ENCODE results near the gene ADGRA1.

Gene ADGRA1

GRCh38 chr10:133157662-133158436, 70.1 kb downstream of the ADGRA1 start:
- ChIA-PET POLR2A (no interaction called here), CTCF (no interaction called here)
- DNase-seq (ENCODE audit: extremely low spot score), result no peak
- TF ChIP-seq PKNOX1 (IDR thresholded peaks at IDR 0.05) (no peak), L3MBTL2 (conservative IDR thresholded peaks at IDR 0.05) (no peak), NFRKB (IDR thresholded peaks at IDR 0.05) (no peak), SP1 (IDR thresholded peaks at IDR 0.05) (no peak)

- no peak for TF ChIP-seq ARNT (IDR thresholded peaks at IDR 0.05)
- TF ChIP-seq L3MBTL2 (conservative IDR thresholded peaks at IDR 0.05), result no peak
- no peak for TF ChIP-seq HDGF (IDR thresholded peaks at IDR 0.05; ENCODE audit: borderline replicate concordance)
- TF ChIP-seq SP1 (IDR thresholded peaks at IDR 0.05), result no peak
- no peak for TF ChIP-seq NFRKB (IDR thresholded peaks at IDR 0.05)
- no peak for TF ChIP-seq PKNOX1 (IDR thresholded peaks at IDR 0.05)
- no peak for TF ChIP-seq LEF1 (IDR thresholded peaks at IDR 0.05; ENCODE audit: borderline replicate concordance)
- no peak for TF ChIP-seq ELF4 (IDR thresholded peaks at IDR 0.05)
- TF ChIP-seq FOXA1 (IDR thresholded peaks at IDR 0.05), result no peak
- no peak for TF ChIP-seq SUZ12 (IDR thresholded peaks at IDR 0.05)
- TF ChIP-seq FOXK2 (IDR thresholded peaks at IDR 0.05), result no peak
- TF ChIP-seq FOXM1 (IDR thresholded peaks at IDR 0.05; ENCODE audit: borderline replicate concordance), result no peak
- TF ChIP-seq ZNF384 (IDR thresholded peaks at IDR 0.05), result no peak
- no peak for TF ChIP-seq TARDBP (IDR thresholded peaks at IDR 0.05)
- no peak for TF ChIP-seq CTBP1 (IDR thresholded peaks at IDR 0.05; ENCODE audit: borderline replicate concordance)
- TF ChIP-seq BHLHE40 (IDR thresholded peaks at IDR 0.05; ENCODE audit: borderline replicate concordance), result no peak
- DNase-seq (ENCODE audit: extremely low spot score), result no peak
- ChIA-PET POLR2A (no interaction called here), CTCF (no interaction called here)
Measured at GRCh38 chr10:133158437-133158755, 70.7 kb downstream of the ADGRA1 start.

GRCh38 chr10:133158756-133159610, 71.3 kb downstream of the ADGRA1 start:
- no peak for DNase-seq (ENCODE audit: extremely low spot score)
- CTCF ChIA-PET, result interaction anchor here (0.6 to 0.8 kb wide), 2 partner anchors 16 to 35 kb away, joined by 3 read pairs; no protein-coding TSS in a partner anchor
- TF ChIP-seq SP1 (IDR thresholded peaks at IDR 0.05) (no peak), PKNOX1 (IDR thresholded peaks at IDR 0.05) (peak; percentile 35), L3MBTL2 (conservative IDR thresholded peaks at IDR 0.05) (no peak), CTBP1 (IDR thresholded peaks at IDR 0.05; ENCODE audit: borderline replicate concordance) (no peak), TARDBP (IDR thresholded peaks at IDR 0.05) (no peak)
- POLR2A ChIA-PET, result no interaction called here

DNA sequence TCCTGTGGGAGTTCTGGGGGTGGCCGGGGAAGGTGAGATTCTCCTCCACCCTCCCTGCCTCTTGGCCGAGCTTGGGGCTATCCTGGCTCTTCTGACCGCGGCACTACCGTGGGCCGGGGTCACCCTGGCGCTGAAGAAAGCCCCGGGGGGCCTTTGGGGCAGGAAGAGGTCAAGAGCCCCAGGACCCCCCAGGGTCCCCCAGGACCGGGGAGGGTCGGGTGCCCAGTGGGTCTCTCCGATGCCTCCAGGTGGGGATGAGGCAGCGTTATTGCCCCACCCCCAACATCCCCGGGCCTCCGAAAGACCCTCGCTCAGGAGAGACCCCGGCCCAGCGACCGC, 71.9 kb downstream of the ADGRA1 start:
- POLR2A ChIA-PET, result no interaction called here
- CTCF ChIA-PET, result interaction anchor here (0.6 to 0.8 kb wide), 2 partner anchors 16 to 36 kb away, joined by 3 read pairs; no protein-coding TSS in a partner anchor
- DNase-seq (ENCODE audit: extremely low spot score), result no peak
- TF ChIP-seq FOXA1 (IDR thresholded peaks at IDR 0.05), result no peak
- TF ChIP-seq CTBP1 (IDR thresholded peaks at IDR 0.05; ENCODE audit: borderline replicate concordance), result no peak
- TF ChIP-seq SUZ12 (IDR thresholded peaks at IDR 0.05), result no peak
- TF ChIP-seq NFRKB (IDR thresholded peaks at IDR 0.05), result no peak
- no peak for TF ChIP-seq FOXK2 (IDR thresholded peaks at IDR 0.05)
- no peak for TF ChIP-seq L3MBTL2 (conservative IDR thresholded peaks at IDR 0.05)

- ChIA-PET CTCF (interaction anchor here (0.7 to 0.8 kb wide), 2 partner anchors 17 to 107 kb away, joined by 3 read pairs; no protein-coding TSS in a partner anchor), POLR2A (no interaction called here)
- TF ChIP-seq SUZ12 (IDR thresholded peaks at IDR 0.05), result no peak
- no peak for TF ChIP-seq FOXK2 (IDR thresholded peaks at IDR 0.05)
- TF ChIP-seq CTBP1 (IDR thresholded peaks at IDR 0.05; ENCODE audit: borderline replicate concordance), result no peak
- TF ChIP-seq ZNF384 (IDR thresholded peaks at IDR 0.05), result no peak
- no peak for TF ChIP-seq ELF4 (IDR thresholded peaks at IDR 0.05)
- TF ChIP-seq FOXM1 (IDR thresholded peaks at IDR 0.05; ENCODE audit: borderline replicate concordance), result no peak
- no peak for TF ChIP-seq NFRKB (IDR thresholded peaks at IDR 0.05)
- DNase-seq (ENCODE audit: extremely low spot score), result peak; percentile 88
Measured at GRCh38 chr10:133159950-133160825, 72.5 kb downstream of the ADGRA1 start, which contains the start of gene KNDC1. KNDC1 (plus strand) TSS chr10:133160219; CDS start chr10:133160468, 249 bp downstream.

Data from HEK293T (cell line).